B cell (primary cell): ENCODE measurements around the gene LONRF2. TPM values are rescaled to one million over a fixed set of nuclear protein-coding genes. Genes with fewer than 3 reads are reported as not detected.

Experiments
- ATAC-seq: fragments of 200-7000 bp; cut with Tn5 transposase; one replicate; pipeline ENCODE4 v1.10.0; 2021; ENCODE audit warnings: low read depth, mild to moderate bottlenecking, moderate number of reproducible peaks, moderate library complexity
- CTCF ChIA-PET: fragments of 350-600 bp; sonication (Branson Sonifier 250); formaldehyde crosslinking; loops from one replicate; lab custom pipeline; 2021; ENCODE audit warnings: antibody characterized with exemption, inconsistent platforms; lab: Charles Lee
- POLR2A ChIA-PET: fragments of 350-600 bp; sonication (Branson Sonifier 250); formaldehyde crosslinking; loops from one replicate; lab custom pipeline; 2021; ENCODE audit warnings: antibody characterized with exemption; lab: Charles Lee
- DNase-seq: peaks from one replicate; pipeline ENCODE4 v3.0.0; 2013
- H2AFZ ChIP-seq: 2 replicates; pipeline ENCODE4 v1.6.1; 2012; ENCODE audit warnings: mild to moderate bottlenecking, low read depth, low read length; ENCODE audit not compliant: insufficient read depth, poor library complexity, severe bottlenecking
- H3K27ac ChIP-seq, 2 donors: 1 replicate in 1 of 2; 2 replicates in 1 of 2; pipeline ENCODE4 v1.5.1; 2012 to 2013; ENCODE audit warnings: low read length in 2 of 2, mild to moderate bottlenecking in 2 of 2, moderate library complexity in 1 of 2
- H3K27me3 ChIP-seq, 4 experiments: fragments of 200-600 bp in 1 of 4; sonication (generic) in 1 of 4; replicated peaks in 1 of 4; 1 replicate in 2 of 4; 2 replicates in 2 of 4; pipeline versions ENCODE4 v1.6.1 to v1.7.0; 2013 to 2016; ENCODE audit warnings: low read length in 3 of 4, mild to moderate bottlenecking in 2 of 4, mixed read lengths in 1 of 4, moderate library complexity in 1 of 4; ENCODE audit not compliant: insufficient read depth in 4 of 4, control insufficient read depth in 3 of 4; ENCODE audit errors: control extremely low read depth in 1 of 4
- H3K36me3 ChIP-seq, 2 experiments: replicated peaks in 1 of 2; 1 replicate in 1 of 2; 2 replicates in 1 of 2; pipeline versions ENCODE4 v1.6.1 to v1.7.1; 2013; ENCODE audit warnings: low read length in 1 of 2; ENCODE audit not compliant: insufficient read depth in 2 of 2, control insufficient read depth in 1 of 2; ENCODE audit errors: control extremely low read depth in 1 of 2, extremely low read depth in 1 of 2
- H3K4me1 ChIP-seq, 2 donors: fragments of 200-600 bp in 1 of 2; sonication (generic) in 1 of 2; 1 replicate in 1 of 2; 2 replicates in 1 of 2; pipeline versions ENCODE4 v1.5.1 to v1.6.1; 2013 to 2017; ENCODE audit warnings: low read length in 2 of 2; ENCODE audit not compliant: control insufficient read depth in 2 of 2, insufficient read depth in 2 of 2
- H3K4me2 ChIP-seq: replicated peaks from 2 replicates; pipeline ENCODE3; 2012; ENCODE audit warnings: mild to moderate bottlenecking, low read depth, low read length; ENCODE audit not compliant: poor library complexity, severe bottlenecking
- H3K4me3 ChIP-seq, 5 experiments: fragments of 200-600 bp in 1 of 5; sonication (generic) in 1 of 5; 1 replicate in 3 of 5; 2 replicates in 2 of 5; pipeline versions ENCODE4 v1.5.1 to v1.7.0; 2011 to 2016; ENCODE audit warnings: low read length in 4 of 5, mild to moderate bottlenecking in 4 of 5, low read depth in 2 of 5, control low read depth in 1 of 5, moderate library complexity in 1 of 5; ENCODE audit not compliant: insufficient read depth in 1 of 5; ENCODE audit errors: control extremely low read depth in 1 of 5, extremely low read depth in 1 of 5
- H3K79me2 ChIP-seq: fragments of 200-600 bp; sonication (generic); one replicate; pipeline ENCODE4 v1.6.0; 2016; ENCODE audit warnings: low read length; ENCODE audit not compliant: control insufficient read depth, insufficient read depth
- H3K9ac ChIP-seq: fragments of 200-600 bp; sonication (generic); 2 replicates; pipeline ENCODE4 v1.6.1; 2017; ENCODE audit warnings: mild to moderate bottlenecking, low read length, moderate library complexity
- H3K9me3 ChIP-seq, 3 donors: one replicate each; pipeline versions ENCODE4 v1.6.1 to v1.7.1; 2013; ENCODE audit warnings: low read length in 2 of 3; ENCODE audit not compliant: control insufficient read depth in 2 of 3, insufficient read depth in 1 of 3; ENCODE audit errors: control extremely low read depth in 1 of 3
- H4K20me1 ChIP-seq: 2 replicates; pipeline ENCODE4 v1.6.0; 2012; ENCODE audit warnings: mild to moderate bottlenecking, low read length; ENCODE audit not compliant: insufficient read depth, control insufficient read depth, poor library complexity, severe bottlenecking
- H3K27ac Mint-ChIP-seq: one replicate; pipeline ENCODE4 v1.8.0; 2021; ENCODE audit warnings: mixed read lengths
- H3K27me3 Mint-ChIP-seq: one replicate; pipeline ENCODE4 v1.8.0; 2021; ENCODE audit warnings: mixed read lengths
- H3K4me1 Mint-ChIP-seq: one replicate; pipeline ENCODE4 v1.8.0; 2021; ENCODE audit warnings: mixed read lengths
- H3K4me3 Mint-ChIP-seq: one replicate; pipeline ENCODE4 v1.8.0; 2021; ENCODE audit warnings: mixed read lengths
- H3K9me3 Mint-ChIP-seq: one replicate; pipeline ENCODE4 v1.8.0; 2022; ENCODE audit warnings: mixed read lengths; ENCODE audit not compliant: insufficient read depth
- CTCF ChIP-seq: fragments of 200-600 bp; IDR thresholded peaks from one replicate; pipeline ENCODE4 v1.8.0; 2022; ENCODE audit warnings: antibody characterized with exemption, mild to moderate bottlenecking
- EZH2 ChIP-seq: IDR thresholded peaks from 2 replicates; pipeline ENCODE4 v1.6.1; 2012; ENCODE audit warnings: borderline replicate concordance, low read depth, mild to moderate bottlenecking, moderate library complexity, low read length; ENCODE audit not compliant: insufficient read depth, poor library complexity, severe bottlenecking
- WGBS: methylation state at CpG from one replicate; pipeline ENCODE4 v1.1.5; 2013; ENCODE audit warnings: missing lambda C conversion rate; ENCODE audit not compliant: insufficient coverage; 5-methylcytosine and 5-hydroxymethylcytosine counted together
- intact Hi-C: fragments of 100-400 bp; cut with micrococcal nuclease; formaldehyde crosslinking; loops from one replicate; pipeline ENCODE4 v1.10.0; 2022
- polyA plus RNA-seq: library from polyadenylated mRNA; depleted of rRNA; stranded (reverse); fragments of >200 nt; gene quantifications from 2 replicates; pipeline ENCODE4 v1.2.3, GENCODE V29; 2012
- total RNA-seq, 2 donors: library from RNA; stranded (reverse); fragments of 120-200 nt in 1 of 2; gene quantifications; 1 replicate in 1 of 2; 2 replicates in 1 of 2; pipeline versions ENCODE4 v1.2.3 to v1.2.4, GENCODE V29; 2013 to 2022

The LONRF2 gene
- total and polyA plus RNA-seq, 2 donors (not counting 1 experiment from before 2014, with no cell fraction given), result 0.32 TPM; not detected in 1

DNA sequence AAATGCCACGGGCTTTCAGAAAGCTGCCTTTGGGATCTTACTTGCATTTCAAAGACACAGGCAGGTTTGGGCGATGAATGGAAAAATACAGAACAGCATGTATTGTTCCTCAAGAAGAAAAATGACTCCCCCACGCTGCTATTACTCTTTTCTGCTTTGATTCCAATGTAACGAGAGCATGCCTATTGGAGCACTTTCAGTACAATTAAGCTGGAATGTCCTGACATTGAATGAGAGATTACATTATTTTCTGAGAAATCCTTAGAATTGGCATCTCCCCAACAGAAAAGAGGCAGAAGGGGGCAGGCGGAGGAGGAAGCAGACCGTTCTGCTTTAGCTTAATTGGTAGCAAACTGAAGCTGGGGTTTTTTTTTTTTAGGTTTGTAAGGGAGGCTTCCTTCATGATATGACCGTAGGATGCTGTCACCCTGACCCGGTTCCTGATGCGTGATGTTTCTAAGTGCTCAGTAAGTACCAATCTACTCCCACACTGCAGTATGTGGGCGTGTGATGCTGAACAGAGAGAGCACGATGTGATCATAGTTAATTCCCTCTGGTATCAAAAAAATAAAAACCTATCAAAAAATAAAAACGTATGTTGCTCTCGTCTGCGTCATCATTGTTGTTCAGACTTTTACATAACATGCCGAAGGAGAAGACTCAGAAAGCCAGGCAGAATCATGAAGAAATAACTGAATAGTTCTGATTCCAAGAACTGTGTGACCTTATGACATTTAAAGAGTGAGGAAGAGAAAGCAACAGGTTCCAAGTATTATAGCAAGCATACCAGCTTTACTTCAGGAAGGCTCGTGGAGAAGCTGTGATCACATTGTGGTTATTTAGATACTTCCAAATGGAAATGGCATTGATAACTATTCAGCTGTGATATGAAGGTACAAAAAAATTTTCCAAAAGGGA lies 40.5 kb downstream of the LONRF2 start:
- H3K27ac ChIP-seq, result no peak overlapping the region
- ChIA-PET CTCF (no interaction called here), POLR2A (no interaction called here)
- intact Hi-C loops, result no loop called here
- Mint-ChIP-seq H3K9me3 (no peaks in the 10 kb centered on the region), H3K4me1 (no peaks in the 10 kb centered on the region), H3K27ac (no peak overlapping the region), H3K27me3 (peaks cover 43% of the 10 kb centered on the region), H3K4me3 (no peak overlapping the region)
- TF ChIP-seq CTCF, result no peak
- no peak for TF ChIP-seq EZH2
- H3K4me1 ChIP-seq, result no peaks in the 10 kb centered on the region
- no peak overlapping the region for H3K4me2 ChIP-seq
- no peak overlapping the region for H3K9ac ChIP-seq
- H3K79me2 ChIP-seq, result no peaks in the 10 kb centered on the region
- WGBS, result 78% methylated on average over 5 of the region's 16 CpGs
- H3K27me3 ChIP-seq, result peaks cover 0 to 14% (median 2%) of the 10 kb centered on the region in 4 experiments
- H3K4me3 ChIP-seq, result no peak overlapping the region
- ATAC-seq, result no peak
- H3K36me3 ChIP-seq, result no peaks in the 10 kb centered on the region
- H2AFZ ChIP-seq, result no peak overlapping the region
- H4K20me1 ChIP-seq, result no peaks in the 10 kb centered on the region
- H3K9me3 ChIP-seq, result no peaks in the 10 kb centered on the region
- no peak for DNase-seq
